ENCODE results near the gene IQGAP2.
"Not testable (repeated sequence)": the region's sequence is repeated elsewhere in the genome, so short reads cannot be mapped to it uniquely, and the experiment has no call there.

The IQGAP2 gene

GRCh38 chr5:76547242-76547890 is 144.3 kb downstream of the IQGAP2 start:
- no peak for DNase-seq

- DNase-seq = no peak
Measured at GRCh38 chr5:76547891-76548524, 144.9 kb downstream of the IQGAP2 start.

- DNase-seq = no peak
Measured at GRCh38 chr5:76548525-76549229, 145.6 kb downstream of the IQGAP2 start.

- DNase-seq = not testable (repeated sequence)
Measured at GRCh38 chr5:76550881-76551280, 147.8 kb downstream of the IQGAP2 start.

- no peak for DNase-seq
Measured at GRCh38 chr5:76552546-76552945, 149.5 kb downstream of the IQGAP2 start.

- no peak for DNase-seq
Measured at GRCh38 chr5:76553251-76553650, 150.2 kb downstream of the IQGAP2 start.

GRCh38 chr5:76555114-76555513 is 152.0 kb downstream of the IQGAP2 start:
- no peak for DNase-seq

- DNase-seq = no peak
Measured at GRCh38 chr5:76555717-76556116, 152.6 kb downstream of the IQGAP2 start.

- no peak for DNase-seq
Measured at GRCh38 chr5:76556511-76557221, 153.6 kb downstream of the IQGAP2 start.

- no peak for DNase-seq
Measured at GRCh38 chr5:76560952-76561891, 158.1 kb downstream of the IQGAP2 start.

GRCh38 chr5:76561959-76562358 is 158.9 kb downstream of the IQGAP2 start:
- DNase-seq = no peak

GRCh38 chr5:76565009-76565408 is 161.9 kb downstream of the IQGAP2 start:
- DNase-seq = no peak

GRCh38 chr5:76570153-76570552 is 167.1 kb downstream of the IQGAP2 start:
- no peak for DNase-seq

- no peak for DNase-seq
Measured at GRCh38 chr5:76571559-76571958, 168.5 kb downstream of the IQGAP2 start.

- no peak for DNase-seq
Measured at GRCh38 chr5:76576450-76576849, 173.4 kb downstream of the IQGAP2 start.

- no peak for DNase-seq
Measured at GRCh38 chr5:76576996-76577395, 173.9 kb downstream of the IQGAP2 start.

GRCh38 chr5:76579166-76579937 is 176.3 kb downstream of the IQGAP2 start:
- no peak for DNase-seq

- DNase-seq = no peak
Measured at GRCh38 chr5:76580981-76581380, 177.9 kb downstream of the IQGAP2 start.

GRCh38 chr5:76582230-76583162 is 179.4 kb downstream of the IQGAP2 start:
- DNase-seq = no peak
